Measurements from ENCODE around the gene DLG2. TPM values are rescaled to one million over a fixed set of nuclear protein-coding genes. Genes with fewer than 3 reads are reported as not detected.

DLG2 gene
- total and polyA plus RNA-seq, 2 of the 8 experiments (the other 6 are each of a cell fraction or from before 2014, with no cell fraction given) = 1.7 to 14.3 TPM

DNA sequence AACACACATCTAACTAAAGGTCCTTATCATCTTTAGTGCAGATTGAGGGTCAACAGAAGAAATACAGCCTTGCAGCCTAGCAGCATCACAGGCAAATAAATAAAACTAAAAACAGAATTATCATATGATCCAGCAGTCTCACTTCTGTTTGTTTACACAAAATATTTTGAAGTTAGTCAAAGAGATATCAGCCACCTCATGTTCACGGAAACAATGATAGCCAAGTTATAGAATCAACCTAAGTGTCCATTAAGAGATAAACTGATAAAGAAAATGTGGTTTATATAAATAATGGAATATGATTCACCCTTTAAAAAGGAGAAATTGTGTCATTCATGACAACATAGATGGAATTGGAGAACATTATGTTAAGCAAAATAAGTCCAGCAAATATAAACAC lies 1602.9 kb downstream of the DLG2 start (continued):
- TF ChIP-seq, protein P1, sequence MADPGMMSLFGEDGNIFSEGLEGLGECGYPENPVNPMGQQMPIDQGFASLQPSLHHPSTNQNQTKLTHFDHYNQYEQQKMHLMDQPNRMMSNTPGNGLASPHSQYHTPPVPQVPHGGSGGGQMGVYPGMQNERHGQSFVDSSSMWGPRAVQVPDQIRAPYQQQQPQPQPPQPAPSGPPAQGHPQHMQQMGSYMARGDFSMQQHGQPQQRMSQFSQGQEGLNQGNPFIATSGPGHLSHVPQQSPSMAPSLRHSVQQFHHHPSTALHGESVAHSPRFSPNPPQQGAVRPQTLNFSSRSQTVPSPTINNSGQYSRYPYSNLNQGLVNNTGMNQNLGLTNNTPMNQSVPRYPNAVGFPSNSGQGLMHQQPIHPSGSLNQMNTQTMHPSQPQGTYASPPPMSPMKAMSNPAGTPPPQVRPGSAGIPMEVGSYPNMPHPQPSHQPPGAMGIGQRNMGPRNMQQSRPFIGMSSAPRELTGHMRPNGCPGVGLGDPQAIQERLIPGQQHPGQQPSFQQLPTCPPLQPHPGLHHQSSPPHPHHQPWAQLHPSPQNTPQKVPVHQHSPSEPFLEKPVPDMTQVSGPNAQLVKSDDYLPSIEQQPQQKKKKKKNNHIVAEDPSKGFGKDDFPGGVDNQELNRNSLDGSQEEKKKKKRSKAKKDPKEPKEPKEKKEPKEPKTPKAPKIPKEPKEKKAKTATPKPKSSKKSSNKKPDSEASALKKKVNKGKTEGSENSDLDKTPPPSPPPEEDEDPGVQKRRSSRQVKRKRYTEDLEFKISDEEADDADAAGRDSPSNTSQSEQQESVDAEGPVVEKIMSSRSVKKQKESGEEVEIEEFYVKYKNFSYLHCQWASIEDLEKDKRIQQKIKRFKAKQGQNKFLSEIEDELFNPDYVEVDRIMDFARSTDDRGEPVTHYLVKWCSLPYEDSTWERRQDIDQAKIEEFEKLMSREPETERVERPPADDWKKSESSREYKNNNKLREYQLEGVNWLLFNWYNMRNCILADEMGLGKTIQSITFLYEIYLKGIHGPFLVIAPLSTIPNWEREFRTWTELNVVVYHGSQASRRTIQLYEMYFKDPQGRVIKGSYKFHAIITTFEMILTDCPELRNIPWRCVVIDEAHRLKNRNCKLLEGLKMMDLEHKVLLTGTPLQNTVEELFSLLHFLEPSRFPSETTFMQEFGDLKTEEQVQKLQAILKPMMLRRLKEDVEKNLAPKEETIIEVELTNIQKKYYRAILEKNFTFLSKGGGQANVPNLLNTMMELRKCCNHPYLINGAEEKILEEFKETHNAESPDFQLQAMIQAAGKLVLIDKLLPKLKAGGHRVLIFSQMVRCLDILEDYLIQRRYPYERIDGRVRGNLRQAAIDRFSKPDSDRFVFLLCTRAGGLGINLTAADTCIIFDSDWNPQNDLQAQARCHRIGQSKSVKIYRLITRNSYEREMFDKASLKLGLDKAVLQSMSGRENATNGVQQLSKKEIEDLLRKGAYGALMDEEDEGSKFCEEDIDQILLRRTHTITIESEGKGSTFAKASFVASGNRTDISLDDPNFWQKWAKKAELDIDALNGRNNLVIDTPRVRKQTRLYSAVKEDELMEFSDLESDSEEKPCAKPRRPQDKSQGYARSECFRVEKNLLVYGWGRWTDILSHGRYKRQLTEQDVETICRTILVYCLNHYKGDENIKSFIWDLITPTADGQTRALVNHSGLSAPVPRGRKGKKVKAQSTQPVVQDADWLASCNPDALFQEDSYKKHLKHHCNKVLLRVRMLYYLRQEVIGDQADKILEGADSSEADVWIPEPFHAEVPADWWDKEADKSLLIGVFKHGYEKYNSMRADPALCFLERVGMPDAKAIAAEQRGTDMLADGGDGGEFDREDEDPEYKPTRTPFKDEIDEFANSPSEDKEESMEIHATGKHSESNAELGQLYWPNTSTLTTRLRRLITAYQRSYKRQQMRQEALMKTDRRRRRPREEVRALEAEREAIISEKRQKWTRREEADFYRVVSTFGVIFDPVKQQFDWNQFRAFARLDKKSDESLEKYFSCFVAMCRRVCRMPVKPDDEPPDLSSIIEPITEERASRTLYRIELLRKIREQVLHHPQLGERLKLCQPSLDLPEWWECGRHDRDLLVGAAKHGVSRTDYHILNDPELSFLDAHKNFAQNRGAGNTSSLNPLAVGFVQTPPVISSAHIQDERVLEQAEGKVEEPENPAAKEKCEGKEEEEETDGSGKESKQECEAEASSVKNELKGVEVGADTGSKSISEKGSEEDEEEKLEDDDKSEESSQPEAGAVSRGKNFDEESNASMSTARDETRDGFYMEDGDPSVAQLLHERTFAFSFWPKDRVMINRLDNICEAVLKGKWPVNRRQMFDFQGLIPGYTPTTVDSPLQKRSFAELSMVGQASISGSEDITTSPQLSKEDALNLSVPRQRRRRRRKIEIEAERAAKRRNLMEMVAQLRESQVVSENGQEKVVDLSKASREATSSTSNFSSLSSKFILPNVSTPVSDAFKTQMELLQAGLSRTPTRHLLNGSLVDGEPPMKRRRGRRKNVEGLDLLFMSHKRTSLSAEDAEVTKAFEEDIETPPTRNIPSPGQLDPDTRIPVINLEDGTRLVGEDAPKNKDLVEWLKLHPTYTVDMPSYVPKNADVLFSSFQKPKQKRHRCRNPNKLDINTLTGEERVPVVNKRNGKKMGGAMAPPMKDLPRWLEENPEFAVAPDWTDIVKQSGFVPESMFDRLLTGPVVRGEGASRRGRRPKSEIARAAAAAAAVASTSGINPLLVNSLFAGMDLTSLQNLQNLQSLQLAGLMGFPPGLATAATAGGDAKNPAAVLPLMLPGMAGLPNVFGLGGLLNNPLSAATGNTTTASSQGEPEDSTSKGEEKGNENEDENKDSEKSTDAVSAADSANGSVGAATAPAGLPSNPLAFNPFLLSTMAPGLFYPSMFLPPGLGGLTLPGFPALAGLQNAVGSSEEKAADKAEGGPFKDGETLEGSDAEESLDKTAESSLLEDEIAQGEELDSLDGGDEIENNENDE (IDR thresholded peaks at IDR 0.05; ENCODE audit: insufficient replicate concordance, low read length) = no peak
- TF ChIP-seq CBX8 (IDR thresholded peaks at IDR 0.05; ENCODE audit: borderline replicate concordance, low read depth, low read length) = no peak
- TF ChIP-seq ZNF274 (IDR thresholded peaks at IDR 0.05; ENCODE audit: borderline replicate concordance, extremely low read depth, low read length) = no peak
- no peak for TF ChIP-seq EGR1 (IDR thresholded peaks at IDR 0.05; ENCODE audit: borderline replicate concordance, low read depth, low read length)
